C4-2B (cell line): ENCODE measurements around the gene CYTL1.

ENCODE experiments used
- ZFX ChIP-seq: fragments of 450-650 bp; IDR thresholded peaks from 2 replicates; pipeline ENCODE4 v1.6.1; 2017
- TF ChIP-seq, protein P1 (sequence below): fragments of 450-650 bp; conservative IDR thresholded peaks from 2 replicates; pipeline ENCODE4 v1.5.1; 2017; ENCODE audit warnings: mild to moderate bottlenecking

GRCh38 chr4:5027346-5027745, 8.1 kb upstream of the CYTL1 start:
- TF ChIP-seq, protein P1, sequence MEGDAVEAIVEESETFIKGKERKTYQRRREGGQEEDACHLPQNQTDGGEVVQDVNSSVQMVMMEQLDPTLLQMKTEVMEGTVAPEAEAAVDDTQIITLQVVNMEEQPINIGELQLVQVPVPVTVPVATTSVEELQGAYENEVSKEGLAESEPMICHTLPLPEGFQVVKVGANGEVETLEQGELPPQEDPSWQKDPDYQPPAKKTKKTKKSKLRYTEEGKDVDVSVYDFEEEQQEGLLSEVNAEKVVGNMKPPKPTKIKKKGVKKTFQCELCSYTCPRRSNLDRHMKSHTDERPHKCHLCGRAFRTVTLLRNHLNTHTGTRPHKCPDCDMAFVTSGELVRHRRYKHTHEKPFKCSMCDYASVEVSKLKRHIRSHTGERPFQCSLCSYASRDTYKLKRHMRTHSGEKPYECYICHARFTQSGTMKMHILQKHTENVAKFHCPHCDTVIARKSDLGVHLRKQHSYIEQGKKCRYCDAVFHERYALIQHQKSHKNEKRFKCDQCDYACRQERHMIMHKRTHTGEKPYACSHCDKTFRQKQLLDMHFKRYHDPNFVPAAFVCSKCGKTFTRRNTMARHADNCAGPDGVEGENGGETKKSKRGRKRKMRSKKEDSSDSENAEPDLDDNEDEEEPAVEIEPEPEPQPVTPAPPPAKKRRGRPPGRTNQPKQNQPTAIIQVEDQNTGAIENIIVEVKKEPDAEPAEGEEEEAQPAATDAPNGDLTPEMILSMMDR, result no peak
- no peak for TF ChIP-seq ZFX
